SK-N-SH treated with all-trans-retinoic acid at 6 μM for 48 hours (cell line): ENCODE measurements around the gene ASIC1.

Experiments
- ATAC-seq: fragments of 200-7000 bp; cut with Tn5 transposase; 3 replicates; pipeline ENCODE4 v1.9.1; 2020; ENCODE audit warnings: mild to moderate bottlenecking, moderate library complexity
- ARNTL ChIP-seq: fragments of 450-650 bp; formaldehyde crosslinking; IDR thresholded peaks from 2 replicates; pipeline ENCODE4 v1.5.0; 2020; ENCODE audit warnings: low read depth, mild to moderate bottlenecking, moderate library complexity, borderline replicate concordance
- BACH2 ChIP-seq: fragments of 250-450 bp; sonication (Bioruptor Pico); IDR thresholded peaks from 2 replicates; pipeline ENCODE4 v1.9.0; 2021; ENCODE audit warnings: mild to moderate bottlenecking, borderline replicate concordance
- CSDC2 ChIP-seq: fragments of 250-450 bp; sonication (Bioruptor Pico); IDR thresholded peaks from 2 replicates; pipeline ENCODE4 v1.5.0; 2020; ENCODE audit warnings: mild to moderate bottlenecking, moderate library complexity
- ESRRG ChIP-seq: fragments of 250-450 bp; sonication (Bioruptor Pico); IDR thresholded peaks from 2 replicates; pipeline ENCODE4 v1.6.1; 2021; ENCODE audit warnings: mild to moderate bottlenecking
- ISL1 ChIP-seq: fragments of 250-450 bp; sonication (Bioruptor Pico); IDR thresholded peaks from 2 replicates; pipeline ENCODE4 v2.1.2; 2022; ENCODE audit warnings: mild to moderate bottlenecking, moderate library complexity
- RARB ChIP-seq: fragments of 250-450 bp; sonication (Bioruptor Pico); IDR thresholded peaks from 2 replicates; pipeline ENCODE4 v1.8.0; 2021; ENCODE audit warnings: mild to moderate bottlenecking, moderate library complexity
- SNAI2 ChIP-seq: fragments of 250-450 bp; sonication (Bioruptor Pico); IDR thresholded peaks from 2 replicates; pipeline ENCODE4 v1.5.0; 2020; ENCODE audit warnings: mild to moderate bottlenecking, moderate library complexity
- TCF4 ChIP-seq: fragments of 250-450 bp; sonication (Bioruptor Pico); IDR thresholded peaks from 2 replicates; pipeline ENCODE4 v1.8.0; 2021; ENCODE audit warnings: mild to moderate bottlenecking, moderate library complexity, borderline replicate concordance
- ZFP30 ChIP-seq: fragments of 450-650 bp; formaldehyde crosslinking; IDR thresholded peaks from 2 replicates; pipeline ENCODE4 v1.5.0; 2022; ENCODE audit warnings: mild to moderate bottlenecking, moderate library complexity
- ZNF565 ChIP-seq: fragments of 450-650 bp; formaldehyde crosslinking; conservative IDR thresholded peaks from 2 replicates; pipeline ENCODE4 v1.5.0; 2020; ENCODE audit warnings: low read depth, mild to moderate bottlenecking, moderate library complexity
- ZNF8 ChIP-seq: fragments of 450-650 bp; formaldehyde crosslinking; IDR thresholded peaks from 2 replicates; pipeline ENCODE4 v1.5.0; 2020; ENCODE audit warnings: mild to moderate bottlenecking, moderate library complexity
- TF ChIP-seq, protein P1 (sequence below): fragments of 250-450 bp; sonication (Bioruptor Pico); IDR thresholded peaks from 2 replicates; pipeline ENCODE4 v1.5.1; 2021; ENCODE audit warnings: mild to moderate bottlenecking, moderate library complexity
- TF ChIP-seq, protein P2 (sequence below): fragments of 250-450 bp; sonication (Bioruptor Pico); IDR thresholded peaks from 2 replicates; pipeline ENCODE4 v1.5.0; 2020; ENCODE audit warnings: mild to moderate bottlenecking, moderate library complexity
- TF ChIP-seq, protein P3 (sequence below): fragments of 250-450 bp; sonication (Bioruptor Pico); IDR thresholded peaks from 2 replicates; pipeline ENCODE4 v1.8.0; 2020; ENCODE audit warnings: mild to moderate bottlenecking, moderate library complexity, borderline replicate concordance

The ASIC1 gene

DNA sequence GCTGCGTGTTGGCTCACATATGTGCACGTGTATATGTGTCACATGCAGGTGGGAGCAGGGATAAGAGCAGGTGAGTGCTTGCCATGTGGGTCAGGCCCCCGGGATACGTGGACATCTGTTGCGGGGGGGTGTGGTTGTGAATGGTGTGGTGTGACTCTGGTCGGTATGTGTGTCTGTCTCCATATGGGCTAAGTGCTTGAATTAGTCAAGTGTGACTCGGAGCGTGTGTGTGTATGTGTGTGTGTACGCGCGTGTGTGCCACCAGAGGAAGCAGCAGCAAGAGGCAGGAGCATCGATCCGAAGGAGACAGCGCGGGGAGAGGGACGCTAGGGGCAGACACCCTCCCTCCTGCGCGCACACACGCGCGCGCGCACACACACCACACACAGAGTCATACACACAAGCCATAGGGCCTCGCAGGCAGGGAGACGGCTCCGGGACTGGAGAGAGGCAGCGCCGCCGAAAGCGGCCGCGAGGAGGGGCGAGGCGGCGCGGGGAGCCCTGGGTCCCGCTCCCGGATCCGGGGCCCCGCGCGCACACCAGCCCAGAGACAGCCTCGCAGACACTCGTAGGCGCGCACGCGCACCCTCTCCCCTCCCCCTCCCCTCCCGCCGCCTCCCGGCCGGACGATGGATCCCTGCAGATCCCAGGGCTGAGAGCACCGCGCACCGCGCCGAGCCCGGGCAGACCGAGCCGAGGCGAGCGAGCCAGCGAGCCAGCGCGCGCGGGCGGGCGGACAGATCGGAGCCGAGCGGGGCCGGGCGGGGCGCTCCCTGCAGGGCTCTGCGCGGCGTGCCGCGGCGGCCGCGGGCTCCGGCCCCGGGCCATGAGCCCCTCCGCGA is at the start of gene ASIC1:
ASIC1 (plus strand) TSS at position 597 of the 842 bp plus-strand sequence. CDS start 1,171 bp downstream, outside the sequence.
- peak; percentile 84 for ATAC-seq

DNA sequence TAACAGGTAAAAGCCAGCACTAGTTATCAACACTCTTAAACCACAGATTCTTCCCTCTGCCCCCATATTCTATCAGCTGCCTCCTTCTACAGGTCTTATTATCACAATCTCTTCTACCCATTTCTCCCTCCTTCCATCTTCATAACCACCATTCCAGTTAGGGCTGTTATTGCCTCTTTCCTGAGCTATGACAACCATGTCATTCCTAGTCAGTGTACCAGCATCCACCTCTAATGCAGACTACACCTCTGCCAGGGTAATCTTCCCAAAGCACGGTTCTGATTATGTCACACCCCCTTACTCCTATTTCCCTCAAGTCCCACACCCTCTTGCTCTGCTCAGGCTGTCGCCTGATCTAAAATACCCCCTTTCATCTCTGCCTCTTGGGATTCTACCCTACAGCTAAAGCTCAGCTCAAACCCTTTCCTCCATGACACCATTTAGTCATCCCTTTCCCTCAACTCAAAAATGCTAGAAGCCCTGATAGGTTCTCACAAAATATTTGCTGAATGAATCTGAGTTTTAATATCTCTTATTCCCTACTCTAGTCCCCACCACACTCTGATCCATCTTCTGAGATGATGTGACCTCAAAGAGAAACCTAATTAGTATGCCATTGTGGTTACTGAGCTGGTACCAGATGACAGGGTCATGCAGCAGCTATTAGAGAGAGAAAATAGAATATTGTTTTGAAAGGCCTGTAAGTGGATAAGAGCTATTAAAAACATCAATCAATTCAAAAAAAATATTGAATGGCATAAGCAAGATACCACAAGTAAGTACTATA is 43.8 kb upstream of the ASIC1 start:
- TF ChIP-seq ZNF565 (CRISPR knock-in tag) = no peak
- TF ChIP-seq ISL1 = peak; percentile 57
- ATAC-seq = no peak; the same call in 2 of the 3 replicates

More for the DNA sequence above, at the start of gene ASIC1:
- TF ChIP-seq ZFP30 (CRISPR knock-in tag) (no peak), TCF4 (no peak), BACH2 (CRISPR knock-in tag) (no peak), SNAI2 (CRISPR knock-in tag) (no peak), RARB (no peak)
- TF ChIP-seq, protein P1, sequence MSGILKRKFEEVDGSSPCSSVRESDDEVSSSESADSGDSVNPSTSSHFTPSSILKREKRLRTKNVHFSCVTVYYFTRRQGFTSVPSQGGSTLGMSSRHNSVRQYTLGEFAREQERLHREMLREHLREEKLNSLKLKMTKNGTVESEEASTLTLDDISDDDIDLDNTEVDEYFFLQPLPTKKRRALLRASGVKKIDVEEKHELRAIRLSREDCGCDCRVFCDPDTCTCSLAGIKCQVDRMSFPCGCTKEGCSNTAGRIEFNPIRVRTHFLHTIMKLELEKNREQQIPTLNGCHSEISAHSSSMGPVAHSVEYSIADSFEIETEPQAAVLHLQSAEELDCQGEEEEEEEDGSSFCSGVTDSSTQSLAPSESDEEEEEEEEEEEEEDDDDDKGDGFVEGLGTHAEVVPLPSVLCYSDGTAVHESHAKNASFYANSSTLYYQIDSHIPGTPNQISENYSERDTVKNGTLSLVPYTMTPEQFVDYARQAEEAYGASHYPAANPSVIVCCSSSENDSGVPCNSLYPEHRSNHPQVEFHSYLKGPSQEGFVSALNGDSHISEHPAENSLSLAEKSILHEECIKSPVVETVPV (CRISPR knock-in tag) = no peak
- TF ChIP-seq, protein P2, sequence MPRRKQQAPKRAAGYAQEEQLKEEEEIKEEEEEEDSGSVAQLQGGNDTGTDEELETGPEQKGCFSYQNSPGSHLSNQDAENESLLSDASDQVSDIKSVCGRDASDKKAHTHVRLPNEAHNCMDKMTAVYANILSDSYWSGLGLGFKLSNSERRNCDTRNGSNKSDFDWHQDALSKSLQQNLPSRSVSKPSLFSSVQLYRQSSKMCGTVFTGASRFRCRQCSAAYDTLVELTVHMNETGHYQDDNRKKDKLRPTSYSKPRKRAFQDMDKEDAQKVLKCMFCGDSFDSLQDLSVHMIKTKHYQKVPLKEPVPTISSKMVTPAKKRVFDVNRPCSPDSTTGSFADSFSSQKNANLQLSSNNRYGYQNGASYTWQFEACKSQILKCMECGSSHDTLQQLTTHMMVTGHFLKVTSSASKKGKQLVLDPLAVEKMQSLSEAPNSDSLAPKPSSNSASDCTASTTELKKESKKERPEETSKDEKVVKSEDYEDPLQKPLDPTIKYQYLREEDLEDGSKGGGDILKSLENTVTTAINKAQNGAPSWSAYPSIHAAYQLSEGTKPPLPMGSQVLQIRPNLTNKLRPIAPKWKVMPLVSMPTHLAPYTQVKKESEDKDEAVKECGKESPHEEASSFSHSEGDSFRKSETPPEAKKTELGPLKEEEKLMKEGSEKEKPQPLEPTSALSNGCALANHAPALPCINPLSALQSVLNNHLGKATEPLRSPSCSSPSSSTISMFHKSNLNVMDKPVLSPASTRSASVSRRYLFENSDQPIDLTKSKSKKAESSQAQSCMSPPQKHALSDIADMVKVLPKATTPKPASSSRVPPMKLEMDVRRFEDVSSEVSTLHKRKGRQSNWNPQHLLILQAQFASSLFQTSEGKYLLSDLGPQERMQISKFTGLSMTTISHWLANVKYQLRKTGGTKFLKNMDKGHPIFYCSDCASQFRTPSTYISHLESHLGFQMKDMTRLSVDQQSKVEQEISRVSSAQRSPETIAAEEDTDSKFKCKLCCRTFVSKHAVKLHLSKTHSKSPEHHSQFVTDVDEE = no peak

DNA sequence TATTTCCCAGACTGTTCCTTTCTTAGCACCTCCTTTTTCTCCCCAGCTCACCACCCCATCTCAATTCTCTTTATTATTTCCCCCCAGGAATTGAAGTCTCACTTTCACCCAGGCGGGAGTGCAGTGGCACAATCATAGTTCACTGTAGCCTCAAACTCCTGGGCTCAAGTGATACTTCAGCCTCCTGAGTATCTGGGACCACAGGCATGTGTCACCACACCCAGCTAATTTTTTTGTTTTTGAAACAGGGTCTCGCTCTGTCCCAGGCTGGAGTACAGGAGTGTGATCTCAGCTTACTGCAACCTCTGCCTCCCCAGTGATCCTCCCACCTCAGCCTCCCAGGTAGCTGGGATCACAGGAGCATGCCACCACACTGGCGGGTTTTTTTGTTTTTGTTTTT is 43.1 kb upstream of the ASIC1 start:
- no peak for TF ChIP-seq ZNF8 (CRISPR knock-in tag)
- TF ChIP-seq, protein P3, sequence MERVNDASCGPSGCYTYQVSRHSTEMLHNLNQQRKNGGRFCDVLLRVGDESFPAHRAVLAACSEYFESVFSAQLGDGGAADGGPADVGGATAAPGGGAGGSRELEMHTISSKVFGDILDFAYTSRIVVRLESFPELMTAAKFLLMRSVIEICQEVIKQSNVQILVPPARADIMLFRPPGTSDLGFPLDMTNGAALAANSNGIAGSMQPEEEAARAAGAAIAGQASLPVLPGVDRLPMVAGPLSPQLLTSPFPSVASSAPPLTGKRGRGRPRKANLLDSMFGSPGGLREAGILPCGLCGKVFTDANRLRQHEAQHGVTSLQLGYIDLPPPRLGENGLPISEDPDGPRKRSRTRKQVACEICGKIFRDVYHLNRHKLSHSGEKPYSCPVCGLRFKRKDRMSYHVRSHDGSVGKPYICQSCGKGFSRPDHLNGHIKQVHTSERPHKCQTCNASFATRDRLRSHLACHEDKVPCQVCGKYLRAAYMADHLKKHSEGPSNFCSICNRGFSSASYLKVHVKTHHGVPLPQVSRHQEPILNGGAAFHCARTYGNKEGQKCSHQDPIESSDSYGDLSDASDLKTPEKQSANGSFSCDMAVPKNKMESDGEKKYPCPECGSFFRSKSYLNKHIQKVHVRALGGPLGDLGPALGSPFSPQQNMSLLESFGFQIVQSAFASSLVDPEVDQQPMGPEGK (CRISPR knock-in tag) = no peak
- TF ChIP-seq ESRRG (CRISPR knock-in tag) = no peak
- TF ChIP-seq RARB = no peak
- no peak for TF ChIP-seq ARNTL
- TF ChIP-seq, protein P2 = no peak
- TF ChIP-seq, protein P1 (CRISPR knock-in tag) = no peak
- no peak for TF ChIP-seq ZNF565 (CRISPR knock-in tag)
- TF ChIP-seq CSDC2 (CRISPR knock-in tag) = no peak
- TF ChIP-seq ISL1 = no peak

More for the DNA sequence above, 43.1 kb upstream of the ASIC1 start:
- ATAC-seq = no peak
